HG03045 (cell line): ENCODE results near the gene HELZ2.

Experiments used
- ATAC-seq: cut with Tn5 transposase; IDR thresholded peaks from one replicate; pipeline ENCODE4 v1.9.1; 2021; ENCODE audit warnings: mild to moderate bottlenecking, moderate library complexity; ENCODE audit not compliant: unreplicated experiment

HELZ2 gene

GRCh38 chr20:63598479-63599395 is 24.7 kb upstream of the HELZ2 start:
- ATAC-seq: no peak

GRCh38 chr20:63597651-63598478 is 23.8 kb upstream of the HELZ2 start:
- ATAC-seq: no peak

- ATAC-seq: no peak
Measured at GRCh38 chr20:63596423-63596822, 22.4 kb upstream of the HELZ2 start.

- no peak for ATAC-seq
Measured at GRCh38 chr20:63595416-63596127, 21.5 kb upstream of the HELZ2 start.

GRCh38 chr20:63594043-63594561 is 20.1 kb upstream of the HELZ2 start:
- ATAC-seq: no peak

- no peak for ATAC-seq
Measured at GRCh38 chr20:63592661-63593060, 18.6 kb upstream of the HELZ2 start.

GRCh38 chr20:63591786-63592355 is 17.8 kb upstream of the HELZ2 start:
- ATAC-seq: no peak

GRCh38 chr20:63591147-63591533 is 17.1 kb upstream of the HELZ2 start:
- no peak for ATAC-seq

GRCh38 chr20:63590218-63591146 is 16.4 kb upstream of the HELZ2 start:
- no peak for ATAC-seq

- no peak for ATAC-seq
Measured at GRCh38 chr20:63589261-63590217, 15.5 kb upstream of the HELZ2 start.

GRCh38 chr20:63588641-63589041 is 14.6 kb upstream of the HELZ2 start:
- ATAC-seq: no peak

- ATAC-seq: no peak
Measured at GRCh38 chr20:63587776-63588591, 13.9 kb upstream of the HELZ2 start.

GRCh38 chr20:63587256-63587655 is 13.2 kb upstream of the HELZ2 start:
- no peak for ATAC-seq

GRCh38 chr20:63586797-63587196 is 12.8 kb upstream of the HELZ2 start:
- ATAC-seq: no peak

GRCh38 chr20:63585616-63586565 is 11.9 kb upstream of the HELZ2 start:
- no peak for ATAC-seq

- no peak for ATAC-seq
Measured at GRCh38 chr20:63582382-63583063, 8.5 kb upstream of the HELZ2 start.
